OCI-LY7 (cell line): Measurements from ENCODE around the gene ZNF792. TPM values are rescaled to one million over a fixed set of nuclear protein-coding genes. Genes with fewer than 3 reads are reported as not detected.

Experiments used
- BruUV-seq: library from RNA; stranded (reverse); fragments of 400-500 nt; replicated peaks from 2 replicates; lab custom pipeline; 2021; lab: Mats Ljungman, UMichigan
- CTCF ChIA-PET: fragments of 300-600 bp; sonication (Branson Sonifier 250); formaldehyde crosslinking; loops from one replicate; lab custom pipeline; 2022; ENCODE audit warnings: antibody characterized with exemption; ENCODE audit not compliant: unreplicated experiment; lab: Charles Lee
- POLR2A ChIA-PET: fragments of 300-600 bp; sonication (Branson Sonifier 250); formaldehyde crosslinking; loops from one replicate; lab custom pipeline; 2022; ENCODE audit warnings: antibody characterized with exemption; lab: Charles Lee
- DNase-seq: peaks from one replicate; pipeline ENCODE4 v3.0.0-alpha.2; 2015; ENCODE audit warnings: low spot score
- H2AFZ ChIP-seq: fragments of 200-600 bp; sonication (generic), shearing (Covaris generic); 2 replicates; pipeline ENCODE4 v1.6.1; 2014; ENCODE audit warnings: mild to moderate bottlenecking, antibody characterized with exemption, low read length, moderate library complexity
- H3K27ac ChIP-seq: fragments of 200-600 bp; sonication (generic); 2 replicates; pipeline ENCODE4 v1.5.1; 2014; ENCODE audit warnings: mixed run types, low read depth, mild to moderate bottlenecking, moderate library complexity, low read length, inconsistent platforms; ENCODE audit not compliant: poor library complexity, severe bottlenecking
- H3K36me3 ChIP-seq: fragments of 200-600 bp; sonication (generic); 2 replicates; pipeline ENCODE4 v1.6.1; 2014; ENCODE audit warnings: mild to moderate bottlenecking, antibody characterized with exemption, low read length, moderate library complexity, mixed read lengths; ENCODE audit not compliant: insufficient read depth
- H3K4me1 ChIP-seq: fragments of 200-600 bp; sonication (generic); 2 replicates; pipeline ENCODE4 v1.5.1; 2014; ENCODE audit warnings: mild to moderate bottlenecking, low read length; ENCODE audit not compliant: insufficient read depth, poor library complexity, severe bottlenecking
- H3K4me2 ChIP-seq: fragments of 200-600 bp; sonication (generic); 2 replicates; pipeline ENCODE4 v1.6.1; 2014; ENCODE audit warnings: mild to moderate bottlenecking, low read length
- H3K4me3 ChIP-seq: fragments of 200-600 bp; sonication (generic); 2 replicates; pipeline ENCODE4 v1.5.1; 2014; ENCODE audit warnings: mild to moderate bottlenecking, low read depth, low read length; ENCODE audit not compliant: poor library complexity, severe bottlenecking
- H3K79me2 ChIP-seq: fragments of 200-600 bp; sonication (generic); 2 replicates; pipeline ENCODE4 v1.6.1; 2016; ENCODE audit warnings: low read depth, mild to moderate bottlenecking, low read length, moderate library complexity, mixed read lengths; ENCODE audit not compliant: insufficient read depth
- H3K9me2 ChIP-seq: fragments of 200-600 bp; sonication (generic); 2 replicates; pipeline ENCODE4 v1.6.1; 2016; ENCODE audit warnings: mild to moderate bottlenecking, low read length, mixed read lengths; ENCODE audit not compliant: insufficient read depth
- H3K9me3 ChIP-seq: fragments of 200-600 bp; sonication (generic); 2 replicates; pipeline ENCODE4 v1.6.1; 2014; ENCODE audit warnings: mild to moderate bottlenecking, mixed run types, low read length, mixed read lengths
- H4K20me1 ChIP-seq: fragments of 200-600 bp; sonication (generic); 2 replicates; pipeline ENCODE4 v1.6.1; 2014; ENCODE audit warnings: mild to moderate bottlenecking, antibody characterized with exemption, low read length, moderate library complexity, mixed read lengths; ENCODE audit not compliant: insufficient read depth
- EZH2phosphoT487 ChIP-seq: fragments of 200-600 bp; sonication (generic); IDR thresholded peaks from 2 replicates; pipeline ENCODE4 v1.6.1; 2018; ENCODE audit warnings: low read depth, borderline replicate concordance, mild to moderate bottlenecking, mixed run types, antibody characterized with exemption, low read length, moderate library complexity, mixed read lengths
- intact Hi-C: fragments of 100-400 bp; cut with micrococcal nuclease; formaldehyde crosslinking; loops from one replicate; pipeline ENCODE4 v1.10.0; 2022; ENCODE audit not compliant: unreplicated experiment
- total RNA-seq, 2 experiments: library from RNA; depleted of rRNA in 1 of 2; stranded (reverse); fragments of >200 nt in 1 of 2; shearing (Covaris generic) in 1 of 2; gene quantifications; 2 replicates each; pipeline ENCODE4 v1.2.3, GENCODE V29; 2014 to 2022
- TF ChIP-seq, protein P1 (sequence below): fragments of 200-600 bp; sonication (generic); conservative IDR thresholded peaks from 2 replicates; pipeline ENCODE4 v1.5.1; 2014; ENCODE audit warnings: mild to moderate bottlenecking, antibody characterized with exemption, low read length, moderate library complexity, mixed read lengths

The ZNF792 gene
- total RNA-seq, 2 experiments from 2014 or later, result 8.0 to 9.5 TPM

DNA sequence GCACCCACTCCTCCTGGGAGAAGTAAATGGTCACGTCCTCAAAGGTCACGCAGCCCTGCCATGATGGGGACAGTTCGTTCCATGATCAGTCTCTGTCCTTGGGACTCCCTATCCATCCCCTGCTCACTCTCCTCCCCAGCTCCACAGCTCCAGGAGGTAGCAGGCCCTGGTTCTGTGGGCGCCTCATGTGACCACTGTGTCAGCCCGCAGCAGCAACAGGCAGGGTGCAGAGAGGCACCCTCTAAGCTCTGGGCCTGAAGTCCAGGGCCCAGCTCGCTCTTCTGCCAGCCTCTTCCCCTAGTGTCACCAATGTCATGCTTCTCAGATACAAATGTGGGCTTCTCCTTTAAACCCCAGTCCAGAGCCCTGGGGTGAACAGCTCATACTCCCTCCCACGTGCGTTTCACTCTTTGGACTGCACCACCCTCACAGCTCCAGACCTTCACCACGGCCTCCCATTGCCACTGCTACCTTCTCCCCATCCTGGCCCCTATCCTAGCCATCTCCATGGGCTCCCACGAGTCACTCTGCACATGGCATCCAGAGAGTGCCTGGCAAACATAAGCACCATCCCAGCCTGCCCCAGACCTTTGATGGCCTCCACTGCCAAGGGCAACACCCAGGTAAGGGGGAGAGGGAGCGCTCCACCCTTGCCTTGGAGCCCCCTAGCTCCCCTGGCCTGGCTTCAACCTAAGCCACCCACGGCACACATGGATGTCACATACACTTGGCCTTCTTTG, 2.9 kb downstream of the ZNF792 start:
- BruUV-seq, result no TSS peak
- Histone ChIP-seq H2AFZ (no peak overlapping the region), H3K4me3 (no peak overlapping the region), H3K9me3 (no peaks in the 10 kb centered on the region), H3K36me3 (peaks cover 40% of the 10 kb centered on the region), H3K9me2 (no peaks in the 10 kb centered on the region), H3K27ac (no peak overlapping the region), H3K79me2 (peaks cover 16% of the 10 kb centered on the region; the same call in 1 of the 2 replicates), H4K20me1 (no peaks in the 10 kb centered on the region), H3K4me1 (peaks cover 19% of the 10 kb centered on the region), H3K4me2 (0 out of 2 replicates have a peak overlapping the region, but pooled peaks have one; percentile 84)
- ChIA-PET CTCF (no interaction called here), POLR2A (interaction anchor here (0.6 to 0.7 kb wide), 2 partner anchors 15 to 1416 kb away, joined by 3 read pairs; no protein-coding TSS in a partner anchor)
- DNase-seq, result no peak
- intact Hi-C loops, result no loop called here
- no peak for TF ChIP-seq EZH2phosphoT487
- TF ChIP-seq, protein P1, sequence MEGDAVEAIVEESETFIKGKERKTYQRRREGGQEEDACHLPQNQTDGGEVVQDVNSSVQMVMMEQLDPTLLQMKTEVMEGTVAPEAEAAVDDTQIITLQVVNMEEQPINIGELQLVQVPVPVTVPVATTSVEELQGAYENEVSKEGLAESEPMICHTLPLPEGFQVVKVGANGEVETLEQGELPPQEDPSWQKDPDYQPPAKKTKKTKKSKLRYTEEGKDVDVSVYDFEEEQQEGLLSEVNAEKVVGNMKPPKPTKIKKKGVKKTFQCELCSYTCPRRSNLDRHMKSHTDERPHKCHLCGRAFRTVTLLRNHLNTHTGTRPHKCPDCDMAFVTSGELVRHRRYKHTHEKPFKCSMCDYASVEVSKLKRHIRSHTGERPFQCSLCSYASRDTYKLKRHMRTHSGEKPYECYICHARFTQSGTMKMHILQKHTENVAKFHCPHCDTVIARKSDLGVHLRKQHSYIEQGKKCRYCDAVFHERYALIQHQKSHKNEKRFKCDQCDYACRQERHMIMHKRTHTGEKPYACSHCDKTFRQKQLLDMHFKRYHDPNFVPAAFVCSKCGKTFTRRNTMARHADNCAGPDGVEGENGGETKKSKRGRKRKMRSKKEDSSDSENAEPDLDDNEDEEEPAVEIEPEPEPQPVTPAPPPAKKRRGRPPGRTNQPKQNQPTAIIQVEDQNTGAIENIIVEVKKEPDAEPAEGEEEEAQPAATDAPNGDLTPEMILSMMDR, result no peak

DNA sequence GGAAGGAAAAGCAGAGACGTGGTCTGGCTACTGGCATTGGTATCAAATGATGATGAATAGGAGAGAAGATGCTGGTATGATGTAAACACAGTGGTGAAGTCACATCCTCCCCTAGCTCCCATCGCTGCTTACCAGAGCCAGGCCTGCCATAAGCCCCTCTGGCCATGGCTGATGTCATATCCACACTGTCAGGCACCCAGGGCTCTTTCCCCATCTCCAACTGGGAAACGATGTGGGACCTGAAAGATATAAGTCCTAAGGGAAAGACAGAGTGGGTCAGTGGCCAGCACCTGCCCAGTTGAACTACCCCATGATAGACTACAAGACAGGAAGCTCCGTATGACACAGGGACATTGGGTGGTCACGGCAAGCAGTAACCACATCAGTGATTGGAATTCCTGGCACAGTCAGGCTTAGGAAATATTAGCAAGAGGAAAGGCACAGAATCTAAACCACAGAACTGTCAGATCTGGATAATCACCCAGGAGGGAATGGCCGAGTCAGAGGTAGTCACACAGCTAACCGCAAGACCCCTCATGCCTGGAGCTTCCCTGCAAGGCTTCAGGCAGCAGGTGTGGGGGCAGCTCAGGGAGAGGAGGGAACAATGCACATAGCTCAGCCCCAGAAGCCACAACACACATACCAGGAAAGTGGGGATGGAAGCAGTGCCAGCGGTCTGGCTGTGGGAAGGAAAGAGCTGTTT, 3.8 kb downstream of the ZNF792 start:
- intact Hi-C loops, result no loop called here
- ChIA-PET CTCF (no interaction called here), POLR2A (interaction anchor here (0.6 kb wide), 1 partner anchor 1417 kb away, joined by 3 read pairs; no protein-coding TSS in a partner anchor)
- H3K36me3 ChIP-seq, result peaks cover 41% of the 10 kb centered on the region
- no peak overlapping the region for H3K4me3 ChIP-seq
- TF ChIP-seq, protein P1, result no peak
- no peak for TF ChIP-seq EZH2phosphoT487
- no peak overlapping the region for H3K27ac ChIP-seq
- peaks cover 16% of the 10 kb centered on the region; the same call in 1 of the 2 replicates for H3K79me2 ChIP-seq
- H3K4me2 ChIP-seq, result no peak overlapping the region
- DNase-seq, result no peak
- H2AFZ ChIP-seq, result no peak overlapping the region
- no peaks in the 10 kb centered on the region for H3K9me2 ChIP-seq
- H4K20me1 ChIP-seq, result no peaks in the 10 kb centered on the region
- no peaks in the 10 kb centered on the region for H3K9me3 ChIP-seq
- H3K4me1 ChIP-seq, result peaks cover 19% of the 10 kb centered on the region
- BruUV-seq, result no TSS peak
